Measurements from ENCODE around the gene FRMD1.

GRCh38 chr6:168122011-168122410, 43.0 kb upstream of the FRMD1 start:
- TF ChIP-seq TAF1 (IDR thresholded peaks at IDR 0.05; ENCODE audit: borderline replicate concordance, low read depth, low read length), result no peak
- no peak for TF ChIP-seq POLR2A (IDR thresholded peaks at IDR 0.05; ENCODE audit: low read depth, low read length)
- no peak for TF ChIP-seq POLR2AphosphoS5 (IDR thresholded peaks at IDR 0.05; ENCODE audit: low read depth, low read length)
